Neural progenitor cell (in vitro differentiated cells): ENCODE data around the gene GRAMD4.

Experiments used
- EZH2 ChIP-seq: fragments of 200-600 bp; sonication (generic); IDR thresholded peaks from 2 replicates; pipeline ENCODE4 v1.6.1; 2017; ENCODE audit warnings: antibody characterized with exemption, mild to moderate bottlenecking, moderate library complexity
- EZH2phosphoT487 ChIP-seq: fragments of 200-600 bp; sonication (generic); IDR thresholded peaks from 2 replicates; pipeline ENCODE4 v1.6.1; 2017; ENCODE audit warnings: antibody characterized with exemption
- TF ChIP-seq, protein P1 (sequence below): fragments of 200-600 bp; sonication (generic); IDR thresholded peaks from 2 replicates; pipeline ENCODE4 v1.5.1; 2017; ENCODE audit warnings: antibody characterized with exemption, mild to moderate bottlenecking

- TF ChIP-seq, protein P1, sequence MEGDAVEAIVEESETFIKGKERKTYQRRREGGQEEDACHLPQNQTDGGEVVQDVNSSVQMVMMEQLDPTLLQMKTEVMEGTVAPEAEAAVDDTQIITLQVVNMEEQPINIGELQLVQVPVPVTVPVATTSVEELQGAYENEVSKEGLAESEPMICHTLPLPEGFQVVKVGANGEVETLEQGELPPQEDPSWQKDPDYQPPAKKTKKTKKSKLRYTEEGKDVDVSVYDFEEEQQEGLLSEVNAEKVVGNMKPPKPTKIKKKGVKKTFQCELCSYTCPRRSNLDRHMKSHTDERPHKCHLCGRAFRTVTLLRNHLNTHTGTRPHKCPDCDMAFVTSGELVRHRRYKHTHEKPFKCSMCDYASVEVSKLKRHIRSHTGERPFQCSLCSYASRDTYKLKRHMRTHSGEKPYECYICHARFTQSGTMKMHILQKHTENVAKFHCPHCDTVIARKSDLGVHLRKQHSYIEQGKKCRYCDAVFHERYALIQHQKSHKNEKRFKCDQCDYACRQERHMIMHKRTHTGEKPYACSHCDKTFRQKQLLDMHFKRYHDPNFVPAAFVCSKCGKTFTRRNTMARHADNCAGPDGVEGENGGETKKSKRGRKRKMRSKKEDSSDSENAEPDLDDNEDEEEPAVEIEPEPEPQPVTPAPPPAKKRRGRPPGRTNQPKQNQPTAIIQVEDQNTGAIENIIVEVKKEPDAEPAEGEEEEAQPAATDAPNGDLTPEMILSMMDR, result no peak
- no peak for TF ChIP-seq EZH2phosphoT487
- no peak for TF ChIP-seq EZH2
These were observed 35.8 kb downstream of the GRAMD4 start for GRCh38 chr22:46655861-46656608.
